IPS-NIHi11 (cell line): ENCODE results near the gene MMP15.
"Not testable (repeated sequence)": the region's sequence is repeated elsewhere in the genome, so short reads cannot be mapped to it uniquely, and the experiment has no call there.

ENCODE experiments used
- DNase-seq: peaks from one replicate; pipeline ENCODE4 v3.0.0; 2012; ENCODE audit warnings: mixed read lengths, low spot score

Gene MMP15

GRCh38 chr16:58025351-58026138 is at the start of gene MMP15:
Gene MMP15 (plus strand): TSS chr16:58025754. CDS start chr16:58026351, 597 bp downstream.
- peak; percentile 88 for DNase-seq

- DNase-seq = no peak
Observed at GRCh38 chr16:57976331-57976796, 49.2 kb upstream of the MMP15 start.

GRCh38 chr16:57977418-57978069 is 48.0 kb upstream of the MMP15 start:
- DNase-seq = no peak

- not testable (repeated sequence) for DNase-seq
Observed at GRCh38 chr16:57978070-57978465, 47.5 kb upstream of the MMP15 start.

- DNase-seq = no peak
Observed at GRCh38 chr16:57979006-57979585, 46.5 kb upstream of the MMP15 start.

GRCh38 chr16:57981636-57982035 is 43.9 kb upstream of the MMP15 start:
- no peak for DNase-seq

GRCh38 chr16:57982385-57982784 is 43.2 kb upstream of the MMP15 start:
- DNase-seq = no peak

- DNase-seq = peak; percentile 99
Observed at GRCh38 chr16:57984443-57985203, 40.9 kb upstream of the MMP15 start.

GRCh38 chr16:57985204-57986181 is 40.1 kb upstream of the MMP15 start:
- DNase-seq = peak; percentile 78

- no peak for DNase-seq
Observed at GRCh38 chr16:57986196-57986595, 39.4 kb upstream of the MMP15 start.

GRCh38 chr16:57987441-57988177 is 37.9 kb upstream of the MMP15 start:
- no peak for DNase-seq

GRCh38 chr16:57988929-57989328 is 36.6 kb upstream of the MMP15 start:
- DNase-seq = no peak

GRCh38 chr16:57991551-57992059 is 33.9 kb upstream of the MMP15 start:
- DNase-seq = no peak

- no peak for DNase-seq
Observed at GRCh38 chr16:57992084-57992483, 33.5 kb upstream of the MMP15 start.

GRCh38 chr16:57993438-57993837 is 32.1 kb upstream of the MMP15 start:
- DNase-seq = no peak

- DNase-seq = no peak
Observed at GRCh38 chr16:57993897-57994296, 31.7 kb upstream of the MMP15 start.

- no peak for DNase-seq
Observed at GRCh38 chr16:57994361-57994760, 31.2 kb upstream of the MMP15 start.

- DNase-seq = peak; percentile 64
Observed at GRCh38 chr16:57994778-57995177, 30.8 kb upstream of the MMP15 start.

- no peak for DNase-seq
Observed at GRCh38 chr16:57995721-57996405, 29.7 kb upstream of the MMP15 start.
